Measurements from ENCODE around the gene IFI6. TPM values are rescaled to one million over a fixed set of nuclear protein-coding genes. Genes with fewer than 3 reads are reported as not detected.
A peak's percentile ranks its signal among the peaks of the same experiment; 100 is the strongest.
"Not testable (repeated sequence)": the region's sequence is repeated elsewhere in the genome, so short reads cannot be mapped to it uniquely, and the experiment has no call there.

IFI6 gene
- total RNA-seq, 1 donor from 2014 or later = 42.1 TPM

GRCh38 chr1:27644369-27645070 lies 27.5 kb downstream of the IFI6 start:
- DNase-seq (ENCODE audit: low read depth) = no peak
- TF ChIP-seq, protein P1, sequence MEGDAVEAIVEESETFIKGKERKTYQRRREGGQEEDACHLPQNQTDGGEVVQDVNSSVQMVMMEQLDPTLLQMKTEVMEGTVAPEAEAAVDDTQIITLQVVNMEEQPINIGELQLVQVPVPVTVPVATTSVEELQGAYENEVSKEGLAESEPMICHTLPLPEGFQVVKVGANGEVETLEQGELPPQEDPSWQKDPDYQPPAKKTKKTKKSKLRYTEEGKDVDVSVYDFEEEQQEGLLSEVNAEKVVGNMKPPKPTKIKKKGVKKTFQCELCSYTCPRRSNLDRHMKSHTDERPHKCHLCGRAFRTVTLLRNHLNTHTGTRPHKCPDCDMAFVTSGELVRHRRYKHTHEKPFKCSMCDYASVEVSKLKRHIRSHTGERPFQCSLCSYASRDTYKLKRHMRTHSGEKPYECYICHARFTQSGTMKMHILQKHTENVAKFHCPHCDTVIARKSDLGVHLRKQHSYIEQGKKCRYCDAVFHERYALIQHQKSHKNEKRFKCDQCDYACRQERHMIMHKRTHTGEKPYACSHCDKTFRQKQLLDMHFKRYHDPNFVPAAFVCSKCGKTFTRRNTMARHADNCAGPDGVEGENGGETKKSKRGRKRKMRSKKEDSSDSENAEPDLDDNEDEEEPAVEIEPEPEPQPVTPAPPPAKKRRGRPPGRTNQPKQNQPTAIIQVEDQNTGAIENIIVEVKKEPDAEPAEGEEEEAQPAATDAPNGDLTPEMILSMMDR (IDR thresholded peaks at IDR 0.05; ENCODE audit: insufficient read depth, low read length, poor library complexity, severe bottlenecking) = no peak
- no peak overlapping the region for H3K4me3 ChIP-seq (ENCODE audit: low read depth, low read length)

DNA sequence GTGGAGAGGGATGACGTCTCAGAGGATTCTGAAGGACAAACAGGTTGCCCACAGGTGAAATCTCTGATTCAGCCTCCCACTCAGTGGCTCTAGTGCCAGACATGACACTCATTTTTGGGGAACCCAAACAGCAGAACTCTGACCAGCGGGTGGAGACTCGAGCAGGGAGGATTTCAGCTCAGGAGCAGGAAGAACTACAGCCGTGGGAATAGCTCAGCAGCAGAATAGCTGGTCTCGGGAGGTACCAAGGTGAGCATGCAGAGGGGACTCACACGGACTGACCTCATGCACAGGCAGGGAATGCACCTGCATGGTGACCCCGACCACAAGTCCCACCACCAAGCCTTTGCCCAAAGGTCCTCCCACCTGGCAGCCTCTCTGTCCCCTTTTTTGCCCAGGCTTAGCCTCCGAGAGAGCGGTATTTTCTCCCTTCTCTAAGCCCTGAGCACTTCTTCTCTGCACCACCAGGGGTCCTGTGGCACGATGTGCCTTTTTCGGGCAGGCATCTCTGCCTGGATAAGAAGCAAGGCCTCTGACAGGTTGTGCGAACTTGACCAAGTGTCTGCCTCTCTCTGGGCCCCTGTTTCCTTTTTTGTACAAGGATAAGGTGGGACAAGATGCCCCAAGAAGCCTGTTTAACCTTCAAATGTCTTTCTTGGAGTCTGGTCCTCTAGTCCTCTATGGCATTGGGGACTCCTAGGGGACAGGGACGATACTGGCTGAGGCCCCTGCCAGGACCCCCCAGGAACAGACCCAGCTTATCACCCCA lies 28.2 kb downstream of the IFI6 start:
- no peak for DNase-seq (ENCODE audit: low read depth)
- Histone ChIP-seq H3K27me3 (ENCODE audit: control insufficient read depth, insufficient read depth, low read length) (no peaks in the 10 kb centered on the region), H3K36me3 (ENCODE audit: control insufficient read depth, insufficient read depth, low read length) (no peaks in the 10 kb centered on the region), H3K4me3 (ENCODE audit: low read depth, low read length) (no peak overlapping the region)
- TF ChIP-seq, protein P1 (IDR thresholded peaks at IDR 0.05; ENCODE audit: insufficient read depth, low read length, poor library complexity, severe bottlenecking) = peak; percentile 84

More at GRCh38 chr1:27644369-27645070, 27.5 kb downstream of the IFI6 start:
- Histone ChIP-seq H3K27me3 (ENCODE audit: control insufficient read depth, insufficient read depth, low read length) (no peaks in the 10 kb centered on the region), H3K36me3 (ENCODE audit: control insufficient read depth, insufficient read depth, low read length) (no peaks in the 10 kb centered on the region)

GRCh38 chr1:27640514-27640913 lies 31.5 kb downstream of the IFI6 start:
- not testable (repeated sequence) for H3K27me3 ChIP-seq (ENCODE audit: control insufficient read depth, insufficient read depth, low read length); DNase-seq (ENCODE audit: low read depth); H3K36me3 ChIP-seq (ENCODE audit: control insufficient read depth, insufficient read depth, low read length); H3K4me3 ChIP-seq (ENCODE audit: low read depth, low read length)

GRCh38 chr1:27638805-27639204 lies 33.2 kb downstream of the IFI6 start:
- peaks cover 17% of the 10 kb centered on the region for H3K27me3 ChIP-seq (ENCODE audit: control insufficient read depth, insufficient read depth, low read length)
- DNase-seq (ENCODE audit: low read depth) = no peak
- TF ChIP-seq, protein P1 (IDR thresholded peaks at IDR 0.05; ENCODE audit: insufficient read depth, low read length, poor library complexity, severe bottlenecking) = no peak
- no peaks in the 10 kb centered on the region for H3K36me3 ChIP-seq (ENCODE audit: control insufficient read depth, insufficient read depth, low read length)
- H3K4me3 ChIP-seq (ENCODE audit: low read depth, low read length) = no peak overlapping the region

GRCh38 chr1:27638047-27638734 lies 33.8 kb downstream of the IFI6 start:
- DNase-seq (ENCODE audit: low read depth) = no peak
- H3K36me3 ChIP-seq (ENCODE audit: control insufficient read depth, insufficient read depth, low read length) = no peaks in the 10 kb centered on the region
- TF ChIP-seq, protein P1 (IDR thresholded peaks at IDR 0.05; ENCODE audit: insufficient read depth, low read length, poor library complexity, severe bottlenecking) = no peak
- no peak overlapping the region for H3K4me3 ChIP-seq (ENCODE audit: low read depth, low read length)
- peaks cover 20% of the 10 kb centered on the region for H3K27me3 ChIP-seq (ENCODE audit: control insufficient read depth, insufficient read depth, low read length)

Measured in kidney epithelial cell (primary cell).